ENCODE measurements around the gene UGT2B11.
"Not testable (repeated sequence)": the region's sequence is repeated elsewhere in the genome, so short reads cannot be mapped to it uniquely, and the experiment has no call there.

UGT2B11 gene

GRCh38 chr4:69191905-69192304 lies 22.6 kb downstream of the UGT2B11 start:
- H3K27me3 Mint-ChIP-seq; H3K4me1 Mint-ChIP-seq (ENCODE audit: low read depth); H3K9me3 Mint-ChIP-seq (ENCODE audit: low read depth); H3K36me3 Mint-ChIP-seq; H3K27ac Mint-ChIP-seq; H3K4me3 Mint-ChIP-seq: not testable (repeated sequence)

- not testable (repeated sequence) for H3K27ac Mint-ChIP-seq; H3K27me3 Mint-ChIP-seq; H3K4me3 Mint-ChIP-seq; H3K36me3 Mint-ChIP-seq; H3K9me3 Mint-ChIP-seq (ENCODE audit: low read depth); H3K4me1 Mint-ChIP-seq (ENCODE audit: low read depth)
These were observed 23.9 kb downstream of the UGT2B11 start for GRCh38 chr4:69190621-69191020.

GRCh38 chr4:69181519-69182169 lies 32.9 kb downstream of the UGT2B11 start:
- H3K27me3 Mint-ChIP-seq; H3K4me1 Mint-ChIP-seq (ENCODE audit: low read depth); H3K4me3 Mint-ChIP-seq; H3K9me3 Mint-ChIP-seq (ENCODE audit: low read depth); H3K36me3 Mint-ChIP-seq; H3K27ac Mint-ChIP-seq: not testable (repeated sequence)

GRCh38 chr4:69179817-69180216 lies 34.7 kb downstream of the UGT2B11 start:
- H3K9me3 Mint-ChIP-seq (ENCODE audit: low read depth); H3K36me3 Mint-ChIP-seq; H3K27me3 Mint-ChIP-seq: not testable (repeated sequence)

GRCh38 chr4:69178751-69179205 lies 35.8 kb downstream of the UGT2B11 start:
- H3K4me3 Mint-ChIP-seq; H3K4me1 Mint-ChIP-seq (ENCODE audit: low read depth); H3K36me3 Mint-ChIP-seq; H3K27me3 Mint-ChIP-seq; H3K27ac Mint-ChIP-seq; H3K9me3 Mint-ChIP-seq (ENCODE audit: low read depth): not testable (repeated sequence)

More at GRCh38 chr4:69179817-69180216, 34.7 kb downstream of the UGT2B11 start:
- H3K4me3 Mint-ChIP-seq; H3K27ac Mint-ChIP-seq; H3K4me1 Mint-ChIP-seq (ENCODE audit: low read depth): not testable (repeated sequence)

- H3K27ac Mint-ChIP-seq; H3K36me3 Mint-ChIP-seq; H3K4me3 Mint-ChIP-seq; H3K27me3 Mint-ChIP-seq; H3K4me1 Mint-ChIP-seq (ENCODE audit: low read depth); H3K9me3 Mint-ChIP-seq (ENCODE audit: low read depth): not testable (repeated sequence)
These were observed 44.1 kb downstream of the UGT2B11 start for GRCh38 chr4:69170233-69171134.

GRCh38 chr4:69169171-69169570 lies 45.4 kb downstream of the UGT2B11 start:
- not testable (repeated sequence) for H3K27me3 Mint-ChIP-seq; H3K27ac Mint-ChIP-seq; H3K36me3 Mint-ChIP-seq; H3K4me1 Mint-ChIP-seq (ENCODE audit: low read depth); H3K4me3 Mint-ChIP-seq; H3K9me3 Mint-ChIP-seq (ENCODE audit: low read depth)

- no peaks in the 10 kb centered on the region for H3K4me1 Mint-ChIP-seq (ENCODE audit: low read depth)
- no peaks in the 10 kb centered on the region for H3K27me3 Mint-ChIP-seq
- no peak overlapping the region for H3K27ac Mint-ChIP-seq
- H3K9me3 Mint-ChIP-seq (ENCODE audit: low read depth), result no peaks in the 10 kb centered on the region
- H3K4me3 Mint-ChIP-seq, result no peak overlapping the region
- no peaks in the 10 kb centered on the region for H3K36me3 Mint-ChIP-seq
These were observed 47.2 kb downstream of the UGT2B11 start for GRCh38 chr4:69167300-69167699.

- H3K4me1 Mint-ChIP-seq (ENCODE audit: low read depth); H3K4me3 Mint-ChIP-seq; H3K27me3 Mint-ChIP-seq; H3K27ac Mint-ChIP-seq; H3K9me3 Mint-ChIP-seq (ENCODE audit: low read depth); H3K36me3 Mint-ChIP-seq: not testable (repeated sequence)
These were observed 48.2 kb downstream of the UGT2B11 start for GRCh38 chr4:69166376-69166775.

- H3K27me3 Mint-ChIP-seq, H3K36me3 Mint-ChIP-seq: not testable (repeated sequence)
These were observed 48.8 kb downstream of the UGT2B11 start for GRCh38 chr4:69165707-69166106.

GRCh38 chr4:69156913-69157312 lies 57.6 kb downstream of the UGT2B11 start:
- no peaks in the 10 kb centered on the region for H3K36me3 Mint-ChIP-seq
- H3K27me3 Mint-ChIP-seq, result no peaks in the 10 kb centered on the region
- H3K4me1 Mint-ChIP-seq (ENCODE audit: low read depth), result no peaks in the 10 kb centered on the region
- H3K4me3 Mint-ChIP-seq, result no peak overlapping the region
- H3K9me3 Mint-ChIP-seq (ENCODE audit: low read depth), result no peaks in the 10 kb centered on the region
- H3K27ac Mint-ChIP-seq, result no peak overlapping the region

More at GRCh38 chr4:69165707-69166106, 48.8 kb downstream of the UGT2B11 start:
- H3K4me1 Mint-ChIP-seq (ENCODE audit: low read depth); H3K9me3 Mint-ChIP-seq (ENCODE audit: low read depth); H3K4me3 Mint-ChIP-seq; H3K27ac Mint-ChIP-seq: not testable (repeated sequence)

- no peaks in the 10 kb centered on the region for H3K9me3 Mint-ChIP-seq (ENCODE audit: low read depth)
- H3K4me3 Mint-ChIP-seq, result no peak overlapping the region
- H3K27ac Mint-ChIP-seq, result no peak overlapping the region
- no peaks in the 10 kb centered on the region for H3K27me3 Mint-ChIP-seq
- H3K36me3 Mint-ChIP-seq, result no peaks in the 10 kb centered on the region
- no peaks in the 10 kb centered on the region for H3K4me1 Mint-ChIP-seq (ENCODE audit: low read depth)
These were observed 60.5 kb downstream of the UGT2B11 start for GRCh38 chr4:69154021-69154420.

All from activated naive CD8-positive, alpha-beta T cell (primary cell).